Activated B cell treated with CpG ODN at 0.5 μM for 24 hours (primary cell): ENCODE data around the gene NCAPH2. TPM values are rescaled to one million over a fixed set of nuclear protein-coding genes. Genes with fewer than 3 reads are reported as not detected.
A peak's percentile ranks its signal among the peaks of the same experiment; 100 is the strongest.

Source experiments
- ATAC-seq: fragments of 200-7000 bp; cut with Tn5 transposase; one replicate; pipeline ENCODE4 v1.10.0; 2021; ENCODE audit warnings: low read depth, mild to moderate bottlenecking, moderate library complexity
- CTCF ChIA-PET: fragments of 350-600 bp; sonication (Branson Sonifier 250); formaldehyde crosslinking; loops from one replicate; lab custom pipeline; 2021; ENCODE audit warnings: antibody characterized with exemption; lab: Charles Lee
- POLR2A ChIA-PET: fragments of 350-600 bp; sonication (Branson Sonifier 250); formaldehyde crosslinking; loops from one replicate; lab custom pipeline; 2021; ENCODE audit warnings: antibody characterized with exemption; lab: Charles Lee
- DNase-seq: peaks from one replicate; pipeline ENCODE4 v3.0.0; 2022
- H3K27ac Mint-ChIP-seq: one replicate; pipeline ENCODE4 v1.8.0; 2020; ENCODE audit warnings: mixed read lengths
- H3K27me3 Mint-ChIP-seq: one replicate; pipeline ENCODE4 v1.8.0; 2021; ENCODE audit warnings: mixed read lengths
- H3K36me3 Mint-ChIP-seq: one replicate; pipeline ENCODE4 v1.8.0; 2021; ENCODE audit warnings: low read depth, mixed read lengths
- H3K4me1 Mint-ChIP-seq: one replicate; pipeline ENCODE4 v1.8.0; 2021; ENCODE audit warnings: mixed read lengths
- H3K4me3 Mint-ChIP-seq: one replicate; pipeline ENCODE4 v1.8.0; 2020; ENCODE audit warnings: mild to moderate bottlenecking, mixed read lengths
- H3K9me3 Mint-ChIP-seq: one replicate; pipeline ENCODE4 v1.8.0; 2020; ENCODE audit warnings: mixed read lengths
- CTCF ChIP-seq: fragments of 200-600 bp; IDR thresholded peaks from one replicate; pipeline ENCODE4 v1.8.0; 2022; ENCODE audit warnings: antibody characterized with exemption, mild to moderate bottlenecking
- intact Hi-C: fragments of 100-400 bp; cut with micrococcal nuclease; formaldehyde crosslinking; loops from one replicate; pipeline ENCODE4 v1.15.1; 2024
- total RNA-seq: library from RNA; stranded (reverse); gene quantifications from 2 replicates; pipeline ENCODE4 v1.2.3, GENCODE V29; 2022

The NCAPH2 gene
- total RNA-seq, 1 donor from 2014 or later, result 68.2 TPM

GRCh38 chr22:50556703-50557102 lies 48.7 kb downstream of the NCAPH2 start:
- no peaks in the 10 kb centered on the region for H3K27me3 Mint-ChIP-seq
- H3K4me3 Mint-ChIP-seq, result no peak overlapping the region
- POLR2A ChIA-PET, result interaction anchor here (0.7 to 1.7 kb wide), 3 partner anchors 9 to 26 kb away, joined by 3 to 8 read pairs (median 4); no protein-coding TSS in a partner anchor
- H3K4me1 Mint-ChIP-seq, result peaks cover 2% of the 10 kb centered on the region
- CTCF ChIA-PET, result interaction anchor here (1.2 to 1.6 kb wide), 2 partner anchors 31 to 110 kb away, joined by 4 read pairs; partner anchors contain the start of gene SCO2
- ATAC-seq (no peak), DNase-seq (no peak)
- TF ChIP-seq CTCF, result no peak
- no peaks in the 10 kb centered on the region for H3K36me3 Mint-ChIP-seq
- no peaks in the 10 kb centered on the region for H3K9me3 Mint-ChIP-seq
- no peak overlapping the region for H3K27ac Mint-ChIP-seq
- intact Hi-C loops, result no loop called here

- H3K4me3 Mint-ChIP-seq, result no peak overlapping the region
- peaks cover 1% of the 10 kb centered on the region for H3K27me3 Mint-ChIP-seq
- no peaks in the 10 kb centered on the region for H3K9me3 Mint-ChIP-seq
- CTCF ChIA-PET, result interaction anchor here (1.7 kb wide), 1 partner anchor 34 kb away, joined by 5 read pairs; the partner anchor contains the start of gene SCO2
- H3K4me1 Mint-ChIP-seq, result peaks cover 15% of the 10 kb centered on the region
- ATAC-seq, result no peak
- intact Hi-C loops, result no loop called here
- TF ChIP-seq CTCF, result no peak
- POLR2A ChIA-PET, result interaction anchor here (1.2 to 1.4 kb wide), 3 partner anchors 9 to 30 kb away, joined by 3 to 4 read pairs (median 4); partner anchors contain the start of gene TYMP
- no peak for DNase-seq
- H3K36me3 Mint-ChIP-seq, result peaks cover 1% of the 10 kb centered on the region
- H3K27ac Mint-ChIP-seq, result no peak overlapping the region
These were observed 52.0 kb downstream of the NCAPH2 start for GRCh38 chr22:50560034-50560433.

- POLR2A ChIA-PET, result interaction anchor here (1.2 to 1.3 kb wide), 2 partner anchors 11 to 54 kb away, joined by 4 to 8 read pairs; partner anchors contain the start of genes LMF2 and NCAPH2
- no peak for ATAC-seq
These were observed 53.7 kb downstream of the NCAPH2 start for GRCh38 chr22:50561401-50562358.

GRCh38 chr22:50562523-50563412 lies 54.7 kb downstream of the NCAPH2 start, which contains the start of gene SYCE3:
Gene SYCE3, minus strand, starts transcription at chr22:50562919. Its CDS starts 6,514 bp downstream, at chr22:50556405.
- intact Hi-C loops, result loop anchor here (1.0 to 2.0 kb wide), 7 partner anchors 14 to 66 kb away; partner anchors contain the start of genes ARSA, CHKB and NCAPH2
- Mint-ChIP-seq H3K4me1 (peaks cover 15% of the 10 kb centered on the region), H3K27me3 (peaks cover 1% of the 10 kb centered on the region), H3K36me3 (peaks cover 1% of the 10 kb centered on the region), H3K4me3 (peak within 1 kb of the TSS; percentile 95), H3K27ac (peak within 1 kb of the TSS; percentile 81), H3K9me3 (no peaks in the 10 kb centered on the region)
- peak; percentile 98 for ATAC-seq
- CTCF ChIA-PET, result interaction anchor here (0.6 to 1.9 kb wide), 12 partner anchors 15 to 310 kb away, joined by 3 to 27 read pairs (median 3); partner anchors contain the start of genes KLHDC7B and SCO2
- peak; percentile 97 for DNase-seq
- POLR2A ChIA-PET, result interaction anchor here (0.5 to 5.4 kb wide), 18 partner anchors 9 to 318 kb away, joined by 3 to 197 read pairs (median 6); partner anchors contain the start of genes CHKB, CPT1B, KLHDC7B and LMF2
- TF ChIP-seq CTCF, result peak; percentile 38

More at GRCh38 chr22:50561401-50562358, 53.7 kb downstream of the NCAPH2 start:
- Mint-ChIP-seq H3K9me3 (no peaks in the 10 kb centered on the region), H3K27ac (peak overlapping the region; percentile 71), H3K4me3 (peak overlapping the region; percentile 49), H3K4me1 (peaks cover 15% of the 10 kb centered on the region), H3K27me3 (peaks cover 1% of the 10 kb centered on the region), H3K36me3 (peaks cover 1% of the 10 kb centered on the region)
- no peak for TF ChIP-seq CTCF
- CTCF ChIA-PET, result no interaction called here
- intact Hi-C loops, result loop anchor here (1.0 to 2.0 kb wide), 6 partner anchors 13 to 67 kb away; partner anchors contain the start of genes ARSA, CHKB and NCAPH2
- no peak for DNase-seq
